Activated CD8-positive, alpha-beta memory T cell treated with anti-CD3 and anti-CD28 coated beads, Interleukin-2, amount 50 U/mL, for 1 hour (primary cell): ENCODE results near the gene MFAP3L.

Experiments
- DNase-seq: peaks from one replicate; pipeline ENCODE4 v3.0.0-alpha.2; 2020; ENCODE audit errors: extremely low read depth

The MFAP3L gene

GRCh38 chr4:169941141-169941540 is 85.1 kb downstream of the MFAP3L start:
- DNase-seq: no peak

- no peak for DNase-seq
Observed at GRCh38 chr4:169940460-169940859, 85.7 kb downstream of the MFAP3L start.
